MCF 10A (cell line): ENCODE results near the gene BUD31. TPM values are rescaled to one million over a fixed set of nuclear protein-coding genes. Genes with fewer than 3 reads are reported as not detected.

ENCODE experiments used
- BruUV-seq: library from RNA; stranded (reverse); fragments of 400-500 nt; replicated peaks from 2 replicates; lab custom pipeline; 2021; lab: Mats Ljungman, UMichigan
- CTCF ChIA-PET: fragments of 300-600 bp; sonication (Branson Sonifier 250); formaldehyde crosslinking; extraction: SDS; loops from one replicate; lab custom pipeline; 2021; ENCODE audit warnings: antibody characterized with exemption, inconsistent platforms; lab: Yijun Ruan, JAX
- POLR2A ChIA-PET: fragments of 300-600, 350-650 bp; sonication (Branson Sonifier 250); formaldehyde crosslinking; extraction: SDS; loops from one replicate; lab custom pipeline; 2020; ENCODE audit warnings: antibody characterized with exemption, inconsistent platforms; lab: Yijun Ruan, JAX
- DNase-seq: peaks from one replicate; pipeline ENCODE4 v3.0.0-alpha.2; 2018; ENCODE audit not compliant: unreplicated experiment
- H3K27ac Mint-ChIP-seq: one replicate; pipeline ENCODE4 v1.8.0; 2022; ENCODE audit warnings: mild to moderate bottlenecking, low read depth, mixed read lengths; ENCODE audit not compliant: unreplicated experiment
- H3K27me3 Mint-ChIP-seq: one replicate; pipeline ENCODE4 v1.8.0; 2022; ENCODE audit warnings: mixed read lengths; ENCODE audit not compliant: insufficient read depth, unreplicated experiment
- H3K36me3 Mint-ChIP-seq: one replicate; pipeline ENCODE4 v1.8.0; 2022; ENCODE audit warnings: mild to moderate bottlenecking, moderate library complexity, mixed read lengths; ENCODE audit not compliant: insufficient read depth, unreplicated experiment
- H3K4me1 Mint-ChIP-seq: one replicate; pipeline ENCODE4 v1.8.0; 2022; ENCODE audit warnings: mixed read lengths; ENCODE audit not compliant: insufficient read depth, unreplicated experiment
- H3K4me3 Mint-ChIP-seq: one replicate; pipeline ENCODE4 v1.8.0; 2022; ENCODE audit warnings: mild to moderate bottlenecking, moderate library complexity, mixed read lengths; ENCODE audit not compliant: unreplicated experiment
- H3K9me3 Mint-ChIP-seq: one replicate; pipeline ENCODE4 v1.8.0; 2022; ENCODE audit warnings: mixed read lengths; ENCODE audit not compliant: unreplicated experiment
- intact Hi-C: fragments of 100-400 bp; cut with micrococcal nuclease; formaldehyde crosslinking; loops from 2 replicates; pipeline ENCODE4 v1.14.1; 2022
- total RNA-seq: library from RNA; stranded (reverse); gene quantifications from 2 replicates; pipeline ENCODE4 v1.2.3, GENCODE V29; 2022
- TF ChIP-seq, protein P1 (sequence below): fragments of 200-600 bp; IDR thresholded peaks from one replicate; pipeline ENCODE4 v1.8.0; 2022; ENCODE audit warnings: antibody characterized with exemption, mild to moderate bottlenecking; ENCODE audit not compliant: unreplicated experiment

The BUD31 gene
- total RNA-seq, 1 experiment from 2014 or later: 224 TPM

DNA sequence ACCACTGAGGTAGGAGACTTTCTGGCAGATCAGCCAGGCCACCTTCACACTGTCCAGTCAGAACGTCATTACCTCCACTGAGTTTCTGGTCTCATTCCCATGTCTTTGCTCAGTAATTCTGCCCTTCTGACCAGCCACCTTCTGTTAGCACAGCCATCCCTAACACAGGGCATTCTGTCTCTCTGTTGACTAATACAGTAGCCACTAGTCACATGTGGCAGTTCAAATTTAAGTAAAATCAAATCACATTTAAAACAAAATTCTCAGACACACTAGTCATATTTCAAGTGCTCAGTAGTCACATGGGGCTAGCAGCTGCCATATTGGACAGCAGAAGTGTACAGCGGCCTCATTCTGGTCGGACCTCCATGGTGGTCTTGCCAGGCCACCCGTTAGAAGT, 37.3 kb downstream of the BUD31 start:
- Mint-ChIP-seq H3K4me1 (peaks cover 5% of the 10 kb centered on the region), H3K36me3 (peaks cover 91% of the 10 kb centered on the region), H3K4me3 (no peak overlapping the region), H3K9me3 (no peaks in the 10 kb centered on the region), H3K27ac (no peak overlapping the region), H3K27me3 (no peaks in the 10 kb centered on the region)
- BruUV-seq: no TSS peak
- intact Hi-C loops: no loop called here
- TF ChIP-seq, protein P1, sequence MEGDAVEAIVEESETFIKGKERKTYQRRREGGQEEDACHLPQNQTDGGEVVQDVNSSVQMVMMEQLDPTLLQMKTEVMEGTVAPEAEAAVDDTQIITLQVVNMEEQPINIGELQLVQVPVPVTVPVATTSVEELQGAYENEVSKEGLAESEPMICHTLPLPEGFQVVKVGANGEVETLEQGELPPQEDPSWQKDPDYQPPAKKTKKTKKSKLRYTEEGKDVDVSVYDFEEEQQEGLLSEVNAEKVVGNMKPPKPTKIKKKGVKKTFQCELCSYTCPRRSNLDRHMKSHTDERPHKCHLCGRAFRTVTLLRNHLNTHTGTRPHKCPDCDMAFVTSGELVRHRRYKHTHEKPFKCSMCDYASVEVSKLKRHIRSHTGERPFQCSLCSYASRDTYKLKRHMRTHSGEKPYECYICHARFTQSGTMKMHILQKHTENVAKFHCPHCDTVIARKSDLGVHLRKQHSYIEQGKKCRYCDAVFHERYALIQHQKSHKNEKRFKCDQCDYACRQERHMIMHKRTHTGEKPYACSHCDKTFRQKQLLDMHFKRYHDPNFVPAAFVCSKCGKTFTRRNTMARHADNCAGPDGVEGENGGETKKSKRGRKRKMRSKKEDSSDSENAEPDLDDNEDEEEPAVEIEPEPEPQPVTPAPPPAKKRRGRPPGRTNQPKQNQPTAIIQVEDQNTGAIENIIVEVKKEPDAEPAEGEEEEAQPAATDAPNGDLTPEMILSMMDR: no peak
- ChIA-PET POLR2A (no interaction called here), CTCF (no interaction called here)
- DNase-seq: no peak

GRCh38 chr7:99447943-99448342, 39.2 kb downstream of the BUD31 start:
- peak; percentile 34 for DNase-seq
- TF ChIP-seq, protein P1: no peak

GRCh38 chr7:99448855-99449254, 40.1 kb downstream of the BUD31 start:
- DNase-seq: no peak
- POLR2A ChIA-PET: interaction anchor here (2.2 kb wide), 1 partner anchor 10 kb away, joined by 7 read pairs; the partner anchor contains the start of genes CPSF4 and PTCD1
- Mint-ChIP-seq H3K36me3 (peaks cover 81% of the 10 kb centered on the region), H3K4me3 (no peak overlapping the region), H3K9me3 (no peaks in the 10 kb centered on the region), H3K27ac (no peak overlapping the region), H3K4me1 (no peaks in the 10 kb centered on the region), H3K27me3 (no peaks in the 10 kb centered on the region)
- BruUV-seq: no TSS peak
- intact Hi-C loops: no loop called here
- CTCF ChIA-PET: interaction anchor here (0.6 kb wide), 1 partner anchor 78 kb away, joined by 3 read pairs; no protein-coding TSS in a partner anchor
- TF ChIP-seq, protein P1: no peak

More at GRCh38 chr7:99447943-99448342, 39.2 kb downstream of the BUD31 start:
- intact Hi-C loops: no loop called here
- H3K36me3 Mint-ChIP-seq: peaks cover 85% of the 10 kb centered on the region
- no peaks in the 10 kb centered on the region for H3K27me3 Mint-ChIP-seq
- POLR2A ChIA-PET: interaction anchor here (2.2 kb wide), 1 partner anchor 9 kb away, joined by 7 read pairs; the partner anchor contains the start of genes CPSF4 and PTCD1
- CTCF ChIA-PET: interaction anchor here (0.7 kb wide), 1 partner anchor 293 kb away, joined by 3 read pairs; no protein-coding TSS in a partner anchor
- H3K4me1 Mint-ChIP-seq: no peaks in the 10 kb centered on the region
- H3K9me3 Mint-ChIP-seq: no peaks in the 10 kb centered on the region
- BruUV-seq: no TSS peak
- no peak overlapping the region for H3K4me3 Mint-ChIP-seq
- no peak overlapping the region for H3K27ac Mint-ChIP-seq

- POLR2A ChIA-PET: interaction anchor here (1.3 to 2.2 kb wide), 3 partner anchors 11 to 17 kb away, joined by 3 to 7 read pairs (median 4); partner anchors contain the start of genes ATP5MF, CPSF4 and PTCD1
- peaks cover 79% of the 10 kb centered on the region for H3K36me3 Mint-ChIP-seq
- DNase-seq: no peak
- intact Hi-C loops: no loop called here
- H3K4me1 Mint-ChIP-seq: no peaks in the 10 kb centered on the region
- H3K27ac Mint-ChIP-seq: no peak overlapping the region
- H3K27me3 Mint-ChIP-seq: no peaks in the 10 kb centered on the region
- CTCF ChIA-PET: interaction anchor here (0.6 kb wide), 2 partner anchors 77 to 502 kb away, joined by 3 read pairs; no protein-coding TSS in a partner anchor
- BruUV-seq: no TSS peak
- H3K9me3 Mint-ChIP-seq: no peaks in the 10 kb centered on the region
- H3K4me3 Mint-ChIP-seq: no peak overlapping the region
- TF ChIP-seq, protein P1: no peak
Measured at GRCh38 chr7:99449326-99449725, 40.6 kb downstream of the BUD31 start.
